ENCODE results near the gene GUCY1A2.

The GUCY1A2 gene

DNA sequence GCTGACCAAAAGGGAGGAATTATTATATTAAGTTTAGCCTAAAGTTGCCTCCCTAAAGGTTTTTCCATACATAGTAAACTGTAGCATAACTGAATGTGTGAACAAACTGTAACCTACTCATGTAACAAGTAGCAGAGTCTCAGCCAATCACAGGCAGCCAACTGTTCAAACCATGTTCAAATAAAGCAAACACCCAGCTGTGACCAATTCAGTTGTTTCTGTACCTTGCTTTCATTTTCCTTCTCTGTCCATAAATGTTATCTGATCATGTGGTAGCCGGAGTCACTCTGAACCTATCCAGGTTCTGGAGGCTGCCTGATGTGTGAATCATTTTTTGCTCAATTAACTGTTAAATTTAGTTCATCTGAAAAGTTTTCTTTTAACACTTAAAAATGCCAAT lies 373.5 kb downstream of the GUCY1A2 start:
- DNase-seq (ENCODE audit: low read depth in 2 of 2) = no peak

GRCh38 chr11:106642331-106642730 lies 375.9 kb downstream of the GUCY1A2 start:
- no peak for DNase-seq (ENCODE audit: low read depth in 2 of 2)

DNA sequence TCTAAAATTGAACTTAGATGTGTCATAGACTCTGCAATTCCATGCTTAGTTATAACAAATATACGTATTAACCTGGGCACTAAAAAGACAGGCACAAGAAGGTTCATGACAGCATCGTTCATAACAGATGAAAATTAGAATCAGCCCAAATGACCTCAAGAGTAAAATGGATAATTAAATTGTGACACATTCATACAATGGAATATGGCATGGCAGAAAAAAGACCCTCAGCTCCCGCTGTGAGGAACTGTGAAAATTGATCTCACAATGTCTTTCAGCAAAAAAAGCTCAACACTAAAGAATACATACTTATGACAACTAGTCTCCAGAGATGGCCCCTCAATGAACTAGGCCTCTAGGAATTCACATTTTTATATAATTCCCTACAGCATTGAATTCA lies 386.0 kb downstream of the GUCY1A2 start:
- DNase-seq (ENCODE audit: low read depth in 2 of 2) = no peak

DNA sequence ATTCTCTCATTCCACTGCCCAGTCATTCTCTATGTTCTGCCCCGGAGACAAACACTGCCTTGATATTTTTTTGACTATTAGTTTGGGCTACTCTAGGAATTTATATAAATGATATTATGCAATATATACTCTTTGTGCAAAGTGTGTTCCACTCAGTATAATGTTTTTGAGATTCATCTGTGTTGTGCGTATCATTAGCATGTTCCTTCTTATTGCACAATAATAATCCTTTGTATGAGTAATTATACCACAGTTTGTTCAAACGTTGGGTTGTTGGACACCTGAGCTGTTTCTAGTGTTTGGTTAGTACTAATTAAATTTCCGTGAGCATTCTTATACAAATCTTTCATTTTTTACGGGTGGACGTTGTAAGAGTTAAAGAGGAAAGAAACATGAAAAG lies 390.6 kb downstream of the GUCY1A2 start:
- no peak for DNase-seq (ENCODE audit: low read depth in 2 of 2)

DNA sequence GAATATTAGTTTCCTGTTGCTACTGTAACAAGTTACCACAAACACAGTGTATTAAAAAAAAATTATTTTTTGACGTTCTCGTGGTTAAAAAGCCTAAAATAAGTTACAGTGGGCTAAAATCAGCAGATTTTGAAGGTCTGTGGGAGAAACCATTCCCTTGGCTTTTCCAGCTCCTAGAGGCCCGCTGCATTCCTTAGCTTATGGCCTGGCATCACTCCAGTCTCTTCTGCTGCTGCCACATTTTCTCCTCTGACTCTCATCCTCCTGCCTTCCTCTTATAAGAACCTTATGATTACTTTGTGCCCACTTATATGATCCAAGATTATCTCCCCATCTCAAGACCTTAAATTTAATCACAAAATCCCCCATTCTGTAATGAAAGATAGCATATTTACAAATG lies 392.7 kb downstream of the GUCY1A2 start:
- no peak for DNase-seq (ENCODE audit: low read depth in 2 of 2)

DNA sequence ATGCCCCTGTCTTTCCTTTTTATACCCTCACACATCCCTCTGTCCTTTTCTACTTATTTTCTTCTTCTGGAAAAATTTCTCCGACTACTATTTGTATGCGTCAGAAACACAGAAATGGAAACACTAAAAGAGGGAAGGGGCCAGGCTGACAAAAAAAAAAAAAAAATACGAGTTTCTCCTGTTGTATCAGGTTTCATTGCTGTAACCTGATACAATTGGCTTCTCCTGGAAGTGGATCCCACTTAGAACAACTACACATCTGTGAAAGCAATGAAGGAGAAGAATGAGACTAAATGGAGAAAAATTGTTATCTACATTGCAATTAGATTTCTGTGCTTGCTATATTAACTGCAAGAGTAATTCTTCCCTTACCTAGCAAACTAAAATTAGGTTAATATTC lies 393.9 kb downstream of the GUCY1A2 start:
- DNase-seq (ENCODE audit: low read depth in 2 of 2) = no peak
